ENCODE measurements around the gene RSF1.
A peak's percentile ranks its signal among the peaks of the same experiment; 100 is the strongest.
"Not testable (repeated sequence)": the region's sequence is repeated elsewhere in the genome, so short reads cannot be mapped to it uniquely, and the experiment has no call there.

Gene RSF1, protein sequence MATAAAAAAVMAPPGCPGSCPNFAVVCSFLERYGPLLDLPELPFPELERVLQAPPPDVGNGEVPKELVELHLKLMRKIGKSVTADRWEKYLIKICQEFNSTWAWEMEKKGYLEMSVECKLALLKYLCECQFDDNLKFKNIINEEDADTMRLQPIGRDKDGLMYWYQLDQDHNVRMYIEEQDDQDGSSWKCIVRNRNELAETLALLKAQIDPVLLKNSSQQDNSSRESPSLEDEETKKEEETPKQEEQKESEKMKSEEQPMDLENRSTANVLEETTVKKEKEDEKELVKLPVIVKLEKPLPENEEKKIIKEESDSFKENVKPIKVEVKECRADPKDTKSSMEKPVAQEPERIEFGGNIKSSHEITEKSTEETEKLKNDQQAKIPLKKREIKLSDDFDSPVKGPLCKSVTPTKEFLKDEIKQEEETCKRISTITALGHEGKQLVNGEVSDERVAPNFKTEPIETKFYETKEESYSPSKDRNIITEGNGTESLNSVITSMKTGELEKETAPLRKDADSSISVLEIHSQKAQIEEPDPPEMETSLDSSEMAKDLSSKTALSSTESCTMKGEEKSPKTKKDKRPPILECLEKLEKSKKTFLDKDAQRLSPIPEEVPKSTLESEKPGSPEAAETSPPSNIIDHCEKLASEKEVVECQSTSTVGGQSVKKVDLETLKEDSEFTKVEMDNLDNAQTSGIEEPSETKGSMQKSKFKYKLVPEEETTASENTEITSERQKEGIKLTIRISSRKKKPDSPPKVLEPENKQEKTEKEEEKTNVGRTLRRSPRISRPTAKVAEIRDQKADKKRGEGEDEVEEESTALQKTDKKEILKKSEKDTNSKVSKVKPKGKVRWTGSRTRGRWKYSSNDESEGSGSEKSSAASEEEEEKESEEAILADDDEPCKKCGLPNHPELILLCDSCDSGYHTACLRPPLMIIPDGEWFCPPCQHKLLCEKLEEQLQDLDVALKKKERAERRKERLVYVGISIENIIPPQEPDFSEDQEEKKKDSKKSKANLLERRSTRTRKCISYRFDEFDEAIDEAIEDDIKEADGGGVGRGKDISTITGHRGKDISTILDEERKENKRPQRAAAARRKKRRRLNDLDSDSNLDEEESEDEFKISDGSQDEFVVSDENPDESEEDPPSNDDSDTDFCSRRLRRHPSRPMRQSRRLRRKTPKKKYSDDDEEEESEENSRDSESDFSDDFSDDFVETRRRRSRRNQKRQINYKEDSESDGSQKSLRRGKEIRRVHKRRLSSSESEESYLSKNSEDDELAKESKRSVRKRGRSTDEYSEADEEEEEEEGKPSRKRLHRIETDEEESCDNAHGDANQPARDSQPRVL (N-terminal part only)

DNA sequence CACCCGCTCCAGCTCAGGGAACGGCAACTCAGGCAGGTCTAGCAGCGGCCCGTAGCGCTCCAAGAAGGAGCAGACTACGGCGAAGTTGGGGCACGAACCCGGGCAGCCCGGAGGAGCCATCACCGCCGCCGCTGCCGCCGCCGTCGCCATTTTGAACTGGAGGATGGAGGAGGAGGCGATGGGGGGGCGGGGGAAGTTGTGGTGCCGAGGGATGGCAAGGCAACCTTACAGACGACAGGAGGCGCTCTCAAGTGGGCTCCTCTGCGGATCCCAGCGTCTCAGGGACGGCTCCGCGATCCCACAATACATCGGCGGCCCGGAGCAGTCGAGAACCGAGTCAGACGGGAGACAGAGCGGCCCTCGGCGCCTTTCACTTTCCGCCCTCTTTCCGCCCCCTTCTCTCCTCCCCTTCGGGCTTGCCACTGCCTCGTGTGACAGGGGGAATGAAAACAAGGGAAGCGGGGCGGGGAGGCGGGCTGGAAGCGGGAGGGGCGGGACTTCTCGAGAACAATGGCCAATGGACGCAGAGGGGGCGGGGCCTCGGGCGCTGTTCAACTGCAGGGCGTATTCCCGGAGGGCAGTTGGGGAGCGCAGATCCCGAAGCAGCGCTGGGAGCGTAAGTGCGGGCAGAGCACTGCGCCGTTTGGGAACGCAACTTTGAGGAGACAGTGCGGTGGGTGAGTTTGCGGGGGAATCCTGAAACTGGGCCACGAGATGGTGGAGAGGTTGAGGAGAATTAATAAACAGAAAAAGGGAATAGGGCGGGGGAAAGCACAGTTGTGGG, at the start of gene RSF1, which contains the start of gene AAMDC:
Gene RSF1 (minus strand): TSS at position 158 of the 784 bp plus-strand sequence. CDS start 8 bp downstream, at position 150.
Gene AAMDC (plus strand): TSS at position 580 of the 784 bp plus-strand sequence. CDS start 21,353 bp downstream, outside the sequence.
- peak; percentile 96 to 97 for DNase-seq (ENCODE audit: low read depth in 2 of 2)

DNA sequence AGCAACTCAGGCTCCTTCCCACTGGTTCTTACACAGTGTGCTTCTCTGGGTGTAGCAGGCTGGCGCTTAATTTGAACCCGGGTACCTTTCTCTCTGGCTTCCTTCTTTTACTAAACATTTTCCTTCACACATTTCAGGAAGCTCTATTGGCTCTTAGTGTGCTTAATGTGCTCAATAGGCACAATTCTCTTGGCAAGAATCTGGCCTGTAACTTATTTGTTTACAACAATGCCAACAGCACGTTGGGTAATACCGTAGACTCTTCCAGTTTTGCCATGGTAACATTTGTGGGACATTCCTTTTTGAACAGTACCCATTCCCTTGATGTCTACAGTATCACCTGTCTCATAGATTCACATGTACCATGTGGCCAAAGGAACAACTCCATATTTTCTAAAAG, 48.2 kb upstream of the RSF1 start:
- no peak for DNase-seq (ENCODE audit: low read depth in 2 of 2)

DNA sequence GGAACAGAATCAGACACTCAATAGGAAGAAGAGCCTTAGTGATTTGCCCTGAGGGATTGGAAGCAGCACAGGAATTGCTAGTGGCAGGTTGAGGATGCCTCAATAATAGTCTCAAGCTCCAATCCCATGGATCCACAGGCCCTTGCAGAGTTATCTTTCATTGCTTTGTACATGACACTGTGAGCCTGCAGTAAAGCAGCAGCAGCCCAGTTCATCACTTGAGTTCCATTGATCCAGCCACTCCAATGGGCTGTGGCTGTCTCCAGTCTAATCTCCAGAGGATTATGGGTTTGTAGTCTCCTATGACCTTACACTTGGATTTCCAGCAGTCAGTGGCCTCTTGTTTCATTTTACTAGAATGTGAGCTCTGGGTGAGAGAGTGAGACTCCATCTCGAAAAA, 45.8 kb upstream of the RSF1 start:
- no peak for DNase-seq (ENCODE audit: low read depth in 2 of 2)

GRCh38 chr11:77865805-77866204, 45.3 kb upstream of the RSF1 start:
- no peak for DNase-seq (ENCODE audit: low read depth in 2 of 2)

GRCh38 chr11:77861444-77861843, 40.9 kb upstream of the RSF1 start:
- not testable (repeated sequence) for DNase-seq (ENCODE audit: low read depth in 2 of 2)

DNA sequence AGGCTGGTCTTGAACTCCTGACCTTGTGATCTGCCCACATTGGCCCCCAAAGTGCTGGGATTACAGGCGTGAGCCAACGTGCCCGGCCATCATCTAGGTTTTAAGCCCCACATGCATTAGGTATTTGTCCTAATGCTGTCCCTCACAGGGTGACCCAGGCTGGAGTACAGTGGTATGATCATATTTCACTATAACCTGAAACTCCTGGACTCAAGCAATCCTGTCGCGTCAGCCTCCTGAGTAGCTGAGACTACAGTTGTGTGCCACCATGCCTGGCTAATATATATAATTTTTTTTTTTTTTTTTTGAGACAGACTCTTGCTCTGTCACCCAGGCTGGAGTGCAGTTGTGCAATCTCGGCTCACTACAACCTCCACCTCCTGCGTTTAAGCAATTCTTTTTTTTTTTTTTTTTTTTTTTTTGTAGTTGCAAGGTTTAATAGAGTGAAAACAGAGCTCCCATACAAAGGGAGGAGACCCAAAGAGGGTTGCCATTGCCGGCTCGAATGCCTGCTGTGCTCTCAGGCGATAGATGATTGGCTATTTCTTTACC, 37.5 kb upstream of the RSF1 start:
- DNase-seq (ENCODE audit: low read depth in 2 of 2) = not testable (repeated sequence)

DNA sequence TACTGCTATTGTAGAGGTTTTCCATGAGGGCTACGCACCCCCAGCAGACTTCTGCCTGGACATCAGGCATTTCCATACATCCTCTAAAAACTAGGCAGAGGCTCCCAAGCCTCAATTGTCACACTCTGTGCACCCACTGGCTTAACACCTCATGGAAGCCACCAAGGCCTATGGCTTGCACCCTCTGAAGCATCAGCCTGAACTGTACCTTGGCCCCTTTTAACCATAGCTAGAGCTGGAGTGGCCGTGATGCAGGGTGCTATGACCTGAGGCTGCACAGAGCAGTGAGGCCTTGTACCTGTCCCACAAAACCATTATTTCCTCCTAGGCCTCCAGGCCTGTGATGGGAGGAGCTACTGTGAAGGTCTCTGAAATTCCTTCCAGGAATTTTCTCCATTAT, 34.3 kb upstream of the RSF1 start:
- no peak for DNase-seq (ENCODE audit: low read depth in 2 of 2)

- DNase-seq (ENCODE audit: low read depth in 2 of 2) = no peak
Measured at GRCh38 chr11:77851503-77851902, 31.0 kb upstream of the RSF1 start.

- DNase-seq (ENCODE audit: low read depth in 2 of 2) = not testable (repeated sequence)
Measured at GRCh38 chr11:77843700-77844099, 23.2 kb upstream of the RSF1 start.

GRCh38 chr11:77842441-77843121, 22.1 kb upstream of the RSF1 start:
- DNase-seq (ENCODE audit: low read depth in 2 of 2) = no peak

GRCh38 chr11:77833302-77833701, 12.8 kb upstream of the RSF1 start:
- DNase-seq (ENCODE audit: low read depth in 2 of 2) = no peak

GRCh38 chr11:77828926-77829325, 8.4 kb upstream of the RSF1 start:
- no peak for DNase-seq (ENCODE audit: low read depth in 2 of 2)

DNA sequence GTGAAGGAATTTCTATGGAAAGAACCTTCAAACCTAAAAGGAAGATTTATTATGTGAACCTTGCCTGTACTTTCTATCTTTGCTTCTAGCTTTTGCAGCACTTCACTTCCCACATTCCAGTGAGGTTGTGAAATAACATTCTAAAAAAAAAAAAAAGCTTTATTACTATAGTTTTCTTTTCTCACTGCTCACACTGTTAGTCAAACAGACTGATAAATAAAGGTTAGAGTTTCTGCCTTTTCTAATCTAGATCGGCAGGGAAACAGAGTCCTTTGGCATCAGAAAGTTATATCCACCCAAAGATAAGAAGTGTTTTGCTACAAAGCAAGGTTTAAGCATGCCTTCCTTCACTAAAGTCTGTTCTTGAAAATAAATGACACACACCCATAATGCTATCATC, 3.3 kb upstream of the RSF1 start:
- no peak for DNase-seq (ENCODE audit: low read depth in 2 of 2)

- DNase-seq (ENCODE audit: low read depth in 2 of 2) = not testable (repeated sequence)
Measured at GRCh38 chr11:77822126-77822525, 1.6 kb upstream of the RSF1 start.

DNA sequence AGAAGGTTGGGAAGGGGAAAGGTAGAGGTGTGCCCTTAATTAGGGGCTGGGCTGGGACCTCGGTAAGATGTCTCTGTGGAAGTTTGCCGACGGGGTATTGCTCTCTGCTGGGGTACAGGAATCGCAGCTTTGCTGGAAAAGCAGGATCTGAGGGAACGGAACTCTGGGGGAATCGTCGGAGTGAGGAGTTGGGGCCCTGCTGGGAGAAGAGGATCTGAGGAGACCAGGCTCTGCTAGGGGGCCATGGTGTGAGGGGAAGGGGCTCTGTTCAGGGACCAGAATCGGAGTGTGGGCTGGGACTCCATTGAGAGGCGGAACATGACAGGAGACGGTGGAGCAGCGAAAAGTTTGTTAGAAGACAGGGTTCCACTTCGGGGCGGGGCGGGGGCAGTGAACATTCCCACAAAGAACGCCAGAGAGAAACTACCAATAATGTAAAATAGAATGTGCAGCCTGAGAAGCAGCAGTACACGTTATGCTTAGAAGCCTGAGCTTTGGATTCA, 878 bp upstream of the RSF1 start:
- DNase-seq (ENCODE audit: low read depth in 2 of 2) = peak in 1 of 2 donors; percentile 2

GRCh38 chr11:77819921-77820564, 479 bp downstream of the RSF1 start:
- peak; percentile 22 to 24 for DNase-seq (ENCODE audit: low read depth in 2 of 2)

DNA sequence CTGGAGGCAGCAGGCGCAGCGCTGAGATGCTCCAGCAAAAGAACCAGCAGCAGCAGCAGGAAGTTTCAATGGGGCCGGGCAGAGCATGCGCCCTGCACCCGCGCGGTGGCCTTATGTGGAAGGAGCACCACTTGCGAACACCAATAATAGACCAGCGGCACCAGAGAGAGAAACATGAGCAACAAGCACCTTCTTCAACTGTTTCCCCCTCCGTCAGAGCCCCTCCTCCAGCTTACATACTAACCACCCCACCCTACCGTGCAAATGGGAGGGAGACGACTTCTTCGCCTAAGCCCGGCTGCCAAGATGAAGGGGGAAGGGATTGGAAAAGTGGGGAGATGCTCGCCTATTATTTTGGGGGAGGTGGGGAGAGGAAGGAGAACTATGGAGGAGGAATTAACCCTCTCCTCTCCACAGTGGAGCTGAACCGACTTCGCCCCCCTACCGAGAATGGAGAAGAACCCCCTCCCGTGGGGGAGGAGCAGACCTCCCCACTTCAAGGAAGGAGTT, 1.1 kb downstream of the RSF1 start:
- peak; percentile 71 to 76 for DNase-seq (ENCODE audit: low read depth in 2 of 2)

GRCh38 chr11:77815459-77815858, 5.1 kb downstream of the RSF1 start:
- no peak for DNase-seq (ENCODE audit: low read depth in 2 of 2)

- no peak for DNase-seq (ENCODE audit: low read depth in 2 of 2)
Measured at GRCh38 chr11:77814848-77815247, 5.7 kb downstream of the RSF1 start.
